ENCODE results near the gene ABCE1. TPM values are rescaled to one million over a fixed set of nuclear protein-coding genes. Genes with fewer than 3 reads are reported as not detected.

Gene ABCE1
- total RNA-seq, 4 donors from 2014 or later: 50.8 to 105 (median 58.7) TPM

GRCh38 chr4:145131848-145132247 lies 33.7 kb downstream of the ABCE1 start:
- TF ChIP-seq CTCF (IDR thresholded peaks at IDR 0.05; ENCODE audit: low read depth): no peak

- TF ChIP-seq CTCF (IDR thresholded peaks at IDR 0.05; ENCODE audit: low read depth): no peak
Measured at GRCh38 chr4:145132511-145133098, 34.5 kb downstream of the ABCE1 start.

- TF ChIP-seq CTCF (IDR thresholded peaks at IDR 0.05; ENCODE audit: low read depth): no peak
Measured at GRCh38 chr4:145148980-145149379, 50.9 kb downstream of the ABCE1 start.

GRCh38 chr4:145153181-145153903 lies 55.2 kb downstream of the ABCE1 start:
- no peak for TF ChIP-seq CTCF (IDR thresholded peaks at IDR 0.05; ENCODE audit: low read depth)

- no peak for TF ChIP-seq CTCF (IDR thresholded peaks at IDR 0.05; ENCODE audit: low read depth)
Measured at GRCh38 chr4:145153904-145154298, 55.8 kb downstream of the ABCE1 start.

GRCh38 chr4:145154573-145154972 lies 56.5 kb downstream of the ABCE1 start:
- TF ChIP-seq CTCF (IDR thresholded peaks at IDR 0.05; ENCODE audit: low read depth): no peak

- TF ChIP-seq CTCF (IDR thresholded peaks at IDR 0.05; ENCODE audit: low read depth): no peak
Measured at GRCh38 chr4:145155268-145155870, 57.3 kb downstream of the ABCE1 start.

Data from subcutaneous adipose tissue (tissue), 4 donors.